ENCODE results near the gene DCLK1. TPM values are rescaled to one million over a fixed set of nuclear protein-coding genes. Genes with fewer than 3 reads are reported as not detected.
A peak's percentile ranks its signal among the peaks of the same experiment; 100 is the strongest.

Gene DCLK1
- total RNA-seq, 1 donor from 2014 or later = 4.5 TPM

DNA sequence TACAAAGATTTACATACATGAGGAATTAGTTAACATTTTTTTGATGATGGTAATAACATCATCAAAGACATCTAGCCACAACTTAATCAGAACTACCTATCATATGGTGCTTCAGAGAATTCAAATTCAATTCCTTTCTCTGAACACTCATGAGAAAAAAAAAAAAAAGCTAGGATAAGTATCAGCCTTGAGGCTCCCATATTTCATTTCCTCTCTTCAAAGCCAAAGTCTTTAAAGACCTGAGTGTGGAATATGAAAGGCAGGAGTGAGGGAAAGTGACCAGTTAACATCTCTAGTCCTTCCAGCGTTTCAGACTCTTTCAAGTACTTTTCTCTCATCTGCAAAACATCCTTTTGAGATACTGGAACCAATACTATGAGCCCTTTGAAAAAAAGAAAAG, 137.5 kb downstream of the DCLK1 start:
- TF ChIP-seq, protein P1, sequence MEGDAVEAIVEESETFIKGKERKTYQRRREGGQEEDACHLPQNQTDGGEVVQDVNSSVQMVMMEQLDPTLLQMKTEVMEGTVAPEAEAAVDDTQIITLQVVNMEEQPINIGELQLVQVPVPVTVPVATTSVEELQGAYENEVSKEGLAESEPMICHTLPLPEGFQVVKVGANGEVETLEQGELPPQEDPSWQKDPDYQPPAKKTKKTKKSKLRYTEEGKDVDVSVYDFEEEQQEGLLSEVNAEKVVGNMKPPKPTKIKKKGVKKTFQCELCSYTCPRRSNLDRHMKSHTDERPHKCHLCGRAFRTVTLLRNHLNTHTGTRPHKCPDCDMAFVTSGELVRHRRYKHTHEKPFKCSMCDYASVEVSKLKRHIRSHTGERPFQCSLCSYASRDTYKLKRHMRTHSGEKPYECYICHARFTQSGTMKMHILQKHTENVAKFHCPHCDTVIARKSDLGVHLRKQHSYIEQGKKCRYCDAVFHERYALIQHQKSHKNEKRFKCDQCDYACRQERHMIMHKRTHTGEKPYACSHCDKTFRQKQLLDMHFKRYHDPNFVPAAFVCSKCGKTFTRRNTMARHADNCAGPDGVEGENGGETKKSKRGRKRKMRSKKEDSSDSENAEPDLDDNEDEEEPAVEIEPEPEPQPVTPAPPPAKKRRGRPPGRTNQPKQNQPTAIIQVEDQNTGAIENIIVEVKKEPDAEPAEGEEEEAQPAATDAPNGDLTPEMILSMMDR (IDR thresholded peaks at IDR 0.05) = no peak
- no peak for DNase-seq
- Histone ChIP-seq H3K4me3 (no peak overlapping the region), H3K9me3 (no peaks in the 10 kb centered on the region), H3K27ac (no peak overlapping the region), H3K36me3 (no peaks in the 10 kb centered on the region), H3K27me3 (no peaks in the 10 kb centered on the region), H3K4me1 (no peaks in the 10 kb centered on the region)
- intact Hi-C loops (cut with DNase I) = no loop called here
- no peak for ATAC-seq

DNA sequence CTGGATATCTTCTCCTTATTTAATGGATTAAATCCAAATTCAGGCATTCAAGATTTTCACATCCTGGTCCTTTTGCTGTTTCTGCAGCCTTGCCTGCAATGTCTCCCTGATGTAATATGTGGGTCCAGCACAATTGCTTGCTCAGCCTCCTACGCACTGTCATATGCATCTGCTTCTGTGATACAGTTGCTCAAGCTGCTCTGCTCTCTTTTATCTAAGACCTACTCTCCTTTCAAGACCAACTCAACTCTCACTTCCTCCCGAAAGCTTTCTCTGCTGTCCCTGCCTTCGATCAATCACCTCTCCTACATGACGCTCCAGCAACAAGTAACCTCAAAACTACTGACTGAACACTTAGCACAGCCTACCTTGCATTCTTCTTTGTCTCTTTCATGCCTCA, 138.2 kb downstream of the DCLK1 start:
- no peaks in the 10 kb centered on the region for H3K27me3 ChIP-seq
- H3K4me1 ChIP-seq = no peaks in the 10 kb centered on the region
- no peaks in the 10 kb centered on the region for H3K36me3 ChIP-seq
- H3K4me3 ChIP-seq = no peak overlapping the region
- no peaks in the 10 kb centered on the region for H3K9me3 ChIP-seq
- TF ChIP-seq, protein P1 (IDR thresholded peaks at IDR 0.05) = no peak
- no peak for ATAC-seq
- H3K27ac ChIP-seq = no peak overlapping the region
- intact Hi-C loops (cut with DNase I) = no loop called here
- no peak for DNase-seq

DNA sequence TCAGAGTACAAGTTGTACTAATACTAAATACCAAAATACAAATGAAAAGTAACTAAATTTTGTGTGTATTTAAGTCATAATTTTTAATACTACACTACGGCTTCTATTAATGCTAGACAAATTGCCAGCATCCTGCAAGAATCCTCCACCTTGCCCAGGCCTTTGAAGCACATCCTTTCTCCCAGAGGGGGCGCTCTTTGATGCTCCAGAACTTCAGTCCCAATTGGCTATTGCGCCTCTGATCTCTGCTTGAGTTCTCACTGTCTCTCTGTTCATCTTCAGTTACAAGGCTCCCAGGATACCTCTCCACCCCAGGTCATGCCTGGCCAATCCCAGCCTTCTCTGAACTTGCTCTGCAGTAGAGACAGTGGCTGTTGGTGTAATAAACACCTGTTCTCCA, 141.0 kb downstream of the DCLK1 start:
- Histone ChIP-seq H3K9me3 (no peaks in the 10 kb centered on the region), H3K27me3 (no peaks in the 10 kb centered on the region), H3K4me3 (no peak overlapping the region), H3K27ac (no peak overlapping the region), H3K4me1 (no peaks in the 10 kb centered on the region), H3K36me3 (no peaks in the 10 kb centered on the region)
- DNase-seq = no peak
- intact Hi-C loops (cut with DNase I) = no loop called here
- TF ChIP-seq, protein P1 (IDR thresholded peaks at IDR 0.05) = no peak
- no peak for ATAC-seq

DNA sequence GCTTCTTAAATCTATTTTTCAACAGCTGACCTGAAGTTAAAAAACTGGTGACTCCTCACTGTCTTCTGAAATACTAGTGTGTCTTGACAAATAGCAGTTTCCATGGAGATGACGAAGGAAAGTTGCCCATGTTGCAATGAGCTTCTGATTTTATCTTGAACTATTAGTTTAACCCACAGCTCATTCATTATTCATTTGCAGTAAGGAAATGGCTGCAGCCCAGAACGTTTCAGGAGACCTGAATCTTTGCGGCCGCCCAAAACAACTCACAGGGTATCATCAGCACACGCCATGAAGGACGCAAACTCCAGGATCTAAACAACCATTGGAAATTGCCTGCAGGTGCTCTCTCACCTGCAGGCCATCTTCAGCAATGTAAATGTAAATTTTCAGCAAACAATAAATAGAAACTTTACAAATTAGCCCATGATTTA, 142.5 kb downstream of the DCLK1 start:
- no peaks in the 10 kb centered on the region for H3K36me3 ChIP-seq
- H3K4me1 ChIP-seq = no peaks in the 10 kb centered on the region
- no peak overlapping the region for H3K4me3 ChIP-seq
- intact Hi-C loops (cut with DNase I) = no loop called here
- H3K27ac ChIP-seq = no peak overlapping the region
- DNase-seq (no peak), ATAC-seq (no peak)
- H3K9me3 ChIP-seq = no peaks in the 10 kb centered on the region
- no peaks in the 10 kb centered on the region for H3K27me3 ChIP-seq
- TF ChIP-seq, protein P1 (IDR thresholded peaks at IDR 0.05) = no peak

DNA sequence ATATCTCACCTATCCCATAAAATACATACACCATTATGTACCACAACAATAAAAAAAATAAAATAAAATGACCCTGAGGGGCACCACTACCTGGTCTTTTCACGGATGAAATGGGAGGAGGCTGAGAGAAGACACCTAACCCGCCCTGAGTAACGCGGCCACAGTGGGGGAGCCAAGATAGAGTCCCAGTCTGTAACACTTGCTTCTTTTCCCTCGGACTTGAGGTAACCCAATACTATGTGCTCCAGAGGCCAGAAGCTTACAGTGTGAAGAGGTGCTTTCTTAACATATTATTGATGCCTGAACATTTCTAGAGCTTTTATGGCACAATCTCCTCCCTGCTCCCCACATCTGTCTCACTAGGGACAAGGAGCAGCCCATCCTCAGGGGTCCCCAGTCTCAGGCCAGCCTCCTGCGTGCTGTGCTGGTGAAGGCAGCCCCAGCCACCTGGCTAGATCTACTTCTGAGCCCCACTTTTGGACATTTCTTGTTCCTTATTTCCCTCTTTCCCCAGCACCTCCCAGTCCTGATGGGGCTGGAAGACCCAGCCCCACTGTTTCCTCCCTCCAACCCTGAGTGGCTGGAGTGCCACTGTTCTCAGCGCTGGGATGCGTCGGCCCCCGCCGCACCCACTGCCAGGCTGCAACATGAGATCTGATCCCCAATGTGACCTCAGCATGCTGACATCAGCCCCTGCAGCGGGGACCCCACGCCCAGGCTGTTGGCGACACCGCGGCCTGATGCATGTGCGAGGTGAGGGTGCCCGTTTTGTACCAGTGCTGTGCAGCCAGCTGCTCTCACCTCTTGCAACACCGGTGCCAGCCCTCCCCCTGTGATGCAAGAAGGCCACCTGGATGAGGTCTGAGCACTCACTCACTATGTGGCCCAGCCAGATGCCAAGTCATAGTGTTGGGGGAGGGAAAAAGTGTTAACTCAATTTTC, 143.3 kb downstream of the DCLK1 start:
- no peaks in the 10 kb centered on the region for H3K27me3 ChIP-seq
- DNase-seq (peak; percentile 73), ATAC-seq (peak; percentile 85)
- no peaks in the 10 kb centered on the region for H3K36me3 ChIP-seq
- H3K9me3 ChIP-seq = no peaks in the 10 kb centered on the region
- intact Hi-C loops (cut with DNase I) = no loop called here
- no peak overlapping the region for H3K4me3 ChIP-seq
- H3K4me1 ChIP-seq = no peaks in the 10 kb centered on the region
- H3K27ac ChIP-seq = no peak overlapping the region
- TF ChIP-seq, protein P1 (IDR thresholded peaks at IDR 0.05) = no peak

Data from upper lobe of right lung (tissue), 1 donor.